H1 (cell line): ENCODE results near the gene GSG1L. TPM values are rescaled to one million over a fixed set of nuclear protein-coding genes. Genes with fewer than 3 reads are reported as not detected.

Source experiments
- BACH1 ChIP-seq: IDR thresholded peaks from 2 replicates; pipeline ENCODE4 v1.6.1; 2012; ENCODE audit warnings: low read length, improper control_type of control experiment
- CTCF ChIP-seq, 3 experiments: IDR thresholded peaks; 1 replicate in 2 of 3; 2 replicates in 1 of 3; pipeline versions ENCODE4 v1.5.1 to v1.6.1; 2011; ENCODE audit warnings: low read length in 3 of 3, mild to moderate bottlenecking in 3 of 3, inconsistent platforms in 2 of 3, low read depth in 1 of 3, moderate library complexity in 1 of 3; ENCODE audit not compliant: insufficient read depth in 1 of 3; ENCODE audit errors: control extremely low read depth in 1 of 3
- E2F6 ChIP-seq: IDR thresholded peaks from 2 replicates; pipeline ENCODE4 v1.6.1; 2012; ENCODE audit warnings: inconsistent platforms
- GTF2F1 ChIP-seq: IDR thresholded peaks from 2 replicates; pipeline ENCODE4 v1.6.1; 2012; ENCODE audit warnings: low read depth, low read length, improper control_type of control experiment, borderline replicate concordance
- RNF2 ChIP-seq: fragments of 200-900, 300-1000 bp; sonication (generic); IDR thresholded peaks from 2 replicates; pipeline ENCODE4 v1.7.1; 2016; ENCODE audit warnings: borderline replicate concordance, low read depth, mild to moderate bottlenecking, antibody characterized with exemption, low read length; ENCODE audit not compliant: poor library complexity, severe bottlenecking; ENCODE audit errors: missing control alignments
- RXRA ChIP-seq: IDR thresholded peaks from 2 replicates; pipeline ENCODE4 v1.6.1; 2011; ENCODE audit warnings: low read depth, mild to moderate bottlenecking, low read length, moderate library complexity; ENCODE audit not compliant: insufficient read depth
- ZNF274 ChIP-seq: IDR thresholded peaks from 2 replicates; pipeline ENCODE4 v1.7.0; 2012; ENCODE audit warnings: low read length, borderline replicate concordance; ENCODE audit errors: extremely low read depth
- polyA plus RNA-seq, 7 experiments: library from polyadenylated mRNA; depleted of rRNA in 3 of 7; stranded (reverse) in 5 of 7; unstranded in 2 of 7; fragments of >200 nt in 5 of 7; fragments of 200-250 nt in 2 of 7; gene quantifications; 1 replicate in 5 of 7; 2 replicates in 1 of 7; 4 replicates in 1 of 7; pipeline versions ENCODE4 v1.2.1 to v1.2.3, GENCODE V29; 2011 to 2013; ENCODE audit warnings: missing spikeins in 2 of 7, mixed read lengths in 2 of 7
- total RNA-seq: library from RNA; stranded (reverse); fragmentation: NEBNext Ultra II Directional; extraction: Animal tissue kit (Norgen Biotek cat#: 25700); gene quantifications from 2 replicates; pipeline ENCODE4 v1.2.1, GENCODE V29; 2021

Gene GSG1L
- total and polyA plus RNA-seq, 2 of the 8 experiments (the other 6 are each of a cell fraction or from before 2014, with no cell fraction given): 0.71 to 1.1 TPM

GRCh38 chr16:27811881-27812280, 251.6 kb downstream of the GSG1L start (continued):
- TF ChIP-seq CTCF (IDR thresholded peaks at IDR 0.05; ENCODE audit: control extremely low read depth in 1 of 3, insufficient read depth in 1 of 3, low read depth in 1 of 3, low read length in 3 of 3): no peak
- no peak for TF ChIP-seq E2F6
- no peak for TF ChIP-seq RNF2
- TF ChIP-seq GTF2F1: no peak
- no peak for TF ChIP-seq RXRA
- no peak for TF ChIP-seq BACH1
- TF ChIP-seq ZNF274: no peak
- TF ChIP-seq, all 59 proteins: peak for 0
